HG03060 (cell line): ENCODE measurements around the gene CCDC6.

Experiments used
- ATAC-seq: cut with Tn5 transposase; IDR thresholded peaks from one replicate; pipeline ENCODE4 v1.9.1; 2021; ENCODE audit warnings: low read depth, moderate number of reproducible peaks; ENCODE audit not compliant: unreplicated experiment

Gene CCDC6

DNA sequence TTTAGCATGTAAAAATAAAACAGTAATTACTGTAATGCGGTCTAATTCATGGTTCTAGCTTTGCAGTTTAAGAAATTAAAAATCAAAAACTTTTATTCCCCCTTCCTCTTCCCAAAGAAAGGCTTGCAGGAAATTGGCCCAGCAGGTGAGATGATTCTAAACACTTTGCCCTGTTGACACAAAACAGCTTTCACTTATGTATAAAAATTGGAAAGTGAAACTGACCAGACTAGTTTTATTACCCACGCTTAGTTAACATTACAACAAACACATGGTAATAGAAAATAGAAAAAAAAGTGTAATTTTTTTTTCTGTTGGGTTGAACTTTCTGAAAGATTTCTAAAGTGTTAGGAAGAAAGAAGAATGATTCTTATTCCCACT, 1.2 kb upstream of the CCDC6 start:
- no peak for ATAC-seq

DNA sequence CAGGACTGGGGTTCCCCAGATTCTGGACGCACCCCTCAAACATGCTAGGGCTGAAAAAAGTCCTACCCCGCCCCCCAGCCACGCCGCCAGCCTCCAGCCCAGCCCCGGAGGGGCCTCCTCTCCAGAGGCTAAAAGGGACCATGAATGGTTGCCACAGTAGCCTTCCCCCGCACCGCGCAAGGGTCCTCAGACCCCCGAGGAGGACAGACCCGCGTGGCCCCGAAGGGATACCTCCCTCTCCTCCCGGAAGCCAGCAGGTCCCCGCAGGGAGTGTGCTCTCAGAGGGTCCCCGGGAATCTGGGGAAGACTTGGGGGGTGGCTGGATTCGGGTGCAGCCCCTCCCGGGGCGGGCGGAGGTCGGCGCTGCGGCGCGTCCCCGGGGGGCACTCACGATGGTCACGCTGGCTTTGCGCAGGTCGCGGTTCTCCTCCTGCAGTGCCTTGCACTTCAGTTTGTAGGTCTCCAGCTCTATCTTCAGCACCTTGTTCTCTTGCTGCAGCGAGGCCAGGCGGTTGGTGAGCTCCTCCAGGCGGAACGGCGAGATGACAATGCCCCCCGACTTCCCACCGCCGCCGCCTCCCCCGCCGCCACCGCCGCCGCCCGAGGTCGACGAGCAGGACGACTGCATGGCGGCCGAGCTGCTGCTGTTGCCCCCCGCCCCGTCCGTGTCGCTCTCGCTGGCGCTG, 482 bp downstream of the CCDC6 start:
- no peak for ATAC-seq

GRCh38 chr10:59905066-59905730, 1.2 kb downstream of the CCDC6 start:
- peak; percentile 44 for ATAC-seq

GRCh38 chr10:59904426-59905065, 1.8 kb downstream of the CCDC6 start:
- ATAC-seq, result no peak

- ATAC-seq, result no peak
Observed at GRCh38 chr10:59903871-59904270, 2.5 kb downstream of the CCDC6 start.

DNA sequence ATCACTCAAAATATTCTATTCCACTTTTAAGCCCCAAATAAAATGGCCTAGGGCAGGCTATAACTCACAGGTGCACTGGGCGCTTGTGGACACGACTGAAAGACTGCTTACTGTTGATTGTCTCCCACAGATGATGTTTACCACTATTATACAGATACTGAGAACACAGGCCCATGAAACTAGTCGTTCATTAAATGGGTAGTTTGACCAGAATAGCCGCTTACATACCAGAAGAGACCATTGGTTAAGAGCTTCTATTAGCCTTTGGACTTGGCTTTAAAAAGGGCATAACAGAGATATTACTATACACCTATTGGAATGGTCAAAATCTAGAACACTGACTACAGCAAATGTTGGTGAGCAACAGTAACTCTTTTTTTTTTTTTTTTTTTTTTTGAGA, 4.3 kb downstream of the CCDC6 start:
- no peak for ATAC-seq

- no peak for ATAC-seq
Observed at GRCh38 chr10:59901470-59901869, 4.9 kb downstream of the CCDC6 start.

DNA sequence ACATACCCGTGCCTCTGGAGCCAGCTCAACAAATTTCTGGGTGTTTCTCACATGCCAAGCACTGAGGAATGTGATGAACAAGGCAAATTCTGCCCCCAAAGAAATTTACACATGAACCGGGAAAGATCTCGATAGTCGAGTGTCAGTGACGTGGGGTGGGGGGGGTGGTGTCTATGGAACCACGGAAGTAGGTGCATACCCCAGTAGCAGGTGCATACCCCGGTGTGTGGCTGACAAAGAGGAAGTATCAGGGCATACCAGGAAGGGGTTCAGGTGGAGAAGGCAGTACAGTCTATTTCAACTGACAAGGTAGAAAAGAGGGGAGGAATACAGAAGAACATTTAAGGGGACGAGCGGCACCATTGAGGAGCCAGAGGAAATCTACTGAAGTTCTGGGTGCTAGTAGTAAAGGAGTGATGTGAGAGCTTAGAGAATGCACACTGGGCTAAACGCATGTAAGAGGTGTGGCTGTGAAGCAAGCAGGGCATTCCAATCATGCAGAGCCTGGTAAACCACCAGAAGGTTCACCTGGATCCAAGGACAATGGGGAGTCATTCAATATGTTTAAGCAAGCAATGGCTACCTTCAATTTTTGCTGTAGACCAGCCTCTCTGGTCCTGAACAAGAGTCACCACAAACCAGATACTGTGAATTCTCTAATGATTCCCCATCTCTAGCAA, 6.2 kb downstream of the CCDC6 start:
- ATAC-seq, result no peak

DNA sequence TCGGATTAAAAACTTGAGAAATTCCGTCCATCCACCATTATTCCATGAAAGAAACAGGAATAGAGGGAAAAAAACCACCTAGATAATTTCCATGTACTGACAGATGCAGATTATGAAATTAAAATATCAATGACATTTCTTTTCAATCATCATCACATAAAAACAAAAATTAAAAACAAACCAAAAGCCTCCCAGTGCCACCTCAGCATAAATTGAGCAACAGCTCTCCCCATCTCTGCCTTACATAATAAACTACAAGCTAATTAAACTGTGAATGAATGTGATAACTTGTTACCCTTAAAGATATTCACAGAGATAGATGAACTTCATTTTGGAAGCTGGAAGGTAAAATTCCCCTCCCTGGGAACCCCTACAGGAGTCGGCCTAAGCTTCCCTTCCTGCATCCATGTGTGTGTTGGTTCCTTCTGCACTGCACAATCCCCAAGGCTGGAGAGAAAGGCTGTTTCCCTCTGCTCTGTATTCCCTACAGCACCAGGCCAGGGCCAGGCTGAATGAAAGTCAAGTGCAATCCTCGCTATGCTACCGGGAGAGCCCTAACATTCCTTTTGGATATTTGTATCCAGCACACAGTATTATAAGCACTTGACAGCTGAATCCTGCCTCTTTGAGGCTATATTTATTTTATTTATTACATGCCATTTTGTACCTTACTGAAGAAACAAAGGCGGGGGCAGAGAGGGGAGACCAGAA, 8.1 kb downstream of the CCDC6 start:
- ATAC-seq, result no peak

- ATAC-seq, result no peak
Observed at GRCh38 chr10:59896191-59896590, 10.2 kb downstream of the CCDC6 start.

- no peak for ATAC-seq
Observed at GRCh38 chr10:59895629-59896116, 10.7 kb downstream of the CCDC6 start.

GRCh38 chr10:59894114-59894513, 12.2 kb downstream of the CCDC6 start:
- no peak for ATAC-seq

- no peak for ATAC-seq
Observed at GRCh38 chr10:59892697-59893096, 13.7 kb downstream of the CCDC6 start.

- no peak for ATAC-seq
Observed at GRCh38 chr10:59891936-59892335, 14.4 kb downstream of the CCDC6 start.

- ATAC-seq, result no peak
Observed at GRCh38 chr10:59891349-59891748, 15.0 kb downstream of the CCDC6 start.

GRCh38 chr10:59888781-59889435, 17.4 kb downstream of the CCDC6 start:
- no peak for ATAC-seq

GRCh38 chr10:59887972-59888640, 18.2 kb downstream of the CCDC6 start:
- no peak for ATAC-seq

GRCh38 chr10:59887006-59887405, 19.4 kb downstream of the CCDC6 start:
- no peak for ATAC-seq

DNA sequence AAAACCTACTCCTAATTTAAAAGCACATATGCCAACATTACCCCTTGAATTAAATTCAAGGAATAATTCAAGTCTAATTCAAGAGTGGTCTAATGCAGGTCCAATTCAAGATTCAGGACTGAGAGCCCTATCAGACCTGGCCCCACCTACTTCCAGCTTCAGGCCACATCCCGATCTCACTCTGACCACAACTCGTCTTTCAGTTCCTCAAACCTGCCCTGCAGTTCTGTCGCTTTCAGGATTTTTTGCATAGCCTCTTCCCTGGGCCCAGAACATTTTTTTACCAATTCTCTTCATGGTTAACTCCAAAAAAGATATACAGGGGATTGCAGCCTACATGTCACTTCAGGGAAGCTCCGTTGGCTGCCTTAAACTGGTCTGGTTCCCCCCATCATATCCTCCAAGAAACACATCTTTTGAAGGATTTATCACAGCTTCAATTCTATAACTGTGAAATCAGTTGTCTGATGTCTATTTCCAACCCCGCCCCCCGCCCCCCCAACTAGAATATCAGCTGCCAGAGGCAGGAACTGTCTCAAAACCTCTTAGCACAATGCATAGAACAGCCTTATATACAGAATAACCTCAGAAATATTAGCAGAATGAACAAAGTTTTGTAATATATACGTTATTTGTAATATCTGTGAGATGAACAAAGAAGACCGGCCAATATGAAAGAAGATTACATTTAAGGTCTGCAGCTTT, 20.8 kb downstream of the CCDC6 start:
- peak; percentile 84 for ATAC-seq
